Peyer's patch (tissue), 4 donors: ENCODE results near the gene TLCD2.

Source experiments
- POLR2A ChIP-seq, 2 donors: fragments of 450-650 bp; IDR thresholded peaks; one replicate each; pipeline ENCODE4 v1.5.1; 2017; ENCODE audit warnings: antibody characterized with exemption in 2 of 2, mild to moderate bottlenecking in 2 of 2, moderate library complexity in 2 of 2
- TF ChIP-seq, protein P1 (sequence below), 6 experiments: fragments of 450-650 bp in 4 of 6; fragments of 200-600 bp in 2 of 6; sonication (generic) in 1 of 6; IDR thresholded peaks; one replicate each; pipeline ENCODE4 v1.5.1; 2017 to 2019; ENCODE audit warnings: antibody characterized with exemption in 6 of 6, mild to moderate bottlenecking in 3 of 6, moderate library complexity in 1 of 6

DNA sequence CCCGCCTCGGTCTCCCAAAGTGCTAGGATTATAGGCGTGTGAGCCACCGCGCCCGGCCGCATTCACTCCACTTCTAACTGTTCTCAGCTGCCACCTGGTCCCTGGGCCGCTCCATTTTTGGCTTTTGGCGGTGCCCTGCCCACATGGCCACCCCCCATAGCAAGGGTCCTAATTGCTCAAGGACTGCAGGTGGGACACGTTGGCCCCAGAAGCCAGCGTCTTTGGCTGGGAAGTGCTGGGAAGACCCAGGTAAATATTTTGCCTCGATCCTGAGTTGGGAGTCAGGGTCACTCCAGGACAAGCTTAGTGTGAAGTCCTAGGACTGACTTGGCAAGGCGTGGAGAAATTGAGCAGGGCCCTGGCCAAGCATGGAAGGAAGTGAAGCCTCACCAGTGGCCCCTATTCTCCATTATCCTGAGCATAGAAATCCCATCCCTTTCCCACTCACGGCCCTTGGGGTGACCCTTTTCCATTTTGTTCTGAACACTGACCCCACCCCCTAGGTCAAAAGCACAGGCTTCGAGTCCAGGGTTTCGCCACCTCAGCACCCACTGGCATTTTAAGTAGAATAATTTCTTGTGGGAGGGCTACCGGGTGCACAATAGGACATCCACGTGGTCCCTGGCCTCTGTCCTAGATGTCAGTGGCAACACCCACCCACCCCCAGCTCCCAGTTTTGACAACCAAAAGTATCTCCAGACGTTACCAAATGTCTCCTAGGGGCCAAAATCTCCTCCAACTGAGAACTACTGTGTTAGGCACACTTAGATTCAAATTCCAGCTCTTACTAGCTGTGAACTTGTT lies 8.4 kb upstream of the TLCD2 start:
- TF ChIP-seq, protein P1, sequence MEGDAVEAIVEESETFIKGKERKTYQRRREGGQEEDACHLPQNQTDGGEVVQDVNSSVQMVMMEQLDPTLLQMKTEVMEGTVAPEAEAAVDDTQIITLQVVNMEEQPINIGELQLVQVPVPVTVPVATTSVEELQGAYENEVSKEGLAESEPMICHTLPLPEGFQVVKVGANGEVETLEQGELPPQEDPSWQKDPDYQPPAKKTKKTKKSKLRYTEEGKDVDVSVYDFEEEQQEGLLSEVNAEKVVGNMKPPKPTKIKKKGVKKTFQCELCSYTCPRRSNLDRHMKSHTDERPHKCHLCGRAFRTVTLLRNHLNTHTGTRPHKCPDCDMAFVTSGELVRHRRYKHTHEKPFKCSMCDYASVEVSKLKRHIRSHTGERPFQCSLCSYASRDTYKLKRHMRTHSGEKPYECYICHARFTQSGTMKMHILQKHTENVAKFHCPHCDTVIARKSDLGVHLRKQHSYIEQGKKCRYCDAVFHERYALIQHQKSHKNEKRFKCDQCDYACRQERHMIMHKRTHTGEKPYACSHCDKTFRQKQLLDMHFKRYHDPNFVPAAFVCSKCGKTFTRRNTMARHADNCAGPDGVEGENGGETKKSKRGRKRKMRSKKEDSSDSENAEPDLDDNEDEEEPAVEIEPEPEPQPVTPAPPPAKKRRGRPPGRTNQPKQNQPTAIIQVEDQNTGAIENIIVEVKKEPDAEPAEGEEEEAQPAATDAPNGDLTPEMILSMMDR (IDR thresholded peaks at IDR 0.05): no peak
- no peak for TF ChIP-seq POLR2A (IDR thresholded peaks at IDR 0.05)
